HepG2 (cell line): ENCODE measurements around the gene SFT2D2. TPM values are rescaled to one million over a fixed set of nuclear protein-coding genes. Genes with fewer than 3 reads are reported as not detected.

Experiments
- ATAC-seq: fragments of 200-7000 bp; cut with Tn5 transposase; 3 replicates; pipeline ENCODE4 v1.9.1; 2020; ENCODE audit warnings: mild to moderate bottlenecking, moderate library complexity
- BruUV-seq: library from RNA; stranded (reverse); fragments of 400-500 nt; replicated peaks from 2 replicates; lab custom pipeline; 2021; lab: Mats Ljungman, UMichigan
- CTCF ChIA-PET: fragments of 300-600 bp; formaldehyde crosslinking; extraction: SDS; loops from one replicate; lab custom pipeline; 2021; ENCODE audit warnings: low total read pairs, inconsistent platforms, low intra/inter-chr PET ratio; lab: Yijun Ruan, JAX
- POLR2A ChIA-PET: fragments of 350-600 bp; sonication (Branson Sonifier 250); formaldehyde crosslinking; loops from one replicate; lab custom pipeline; 2020; ENCODE audit warnings: antibody characterized with exemption, inconsistent platforms; lab: Yijun Ruan, JAX
- DNase-seq: peaks from one replicate; pipeline ENCODE4 v3.0.0-alpha.2; 2015; ENCODE audit warnings: low spot score
- FAIRE-seq: peaks from 3 replicates; lab custom pipeline; 2011; peaks lifted over from hg19 to GRCh38; lab: Jason Lieb, UNC
- H2AFZ ChIP-seq: one replicate; pipeline ENCODE4 v1.6.1; 2011; ENCODE audit warnings: low read length, inconsistent platforms
- H3K27ac ChIP-seq: fragments of 300-600 bp; 3 replicates; pipeline ENCODE4 v1.8.0; 2011; ENCODE audit warnings: mixed run types, mild to moderate bottlenecking, mixed read lengths, low read length, inconsistent platforms; ENCODE audit not compliant: insufficient read depth; ENCODE audit errors: extremely low read length
- H3K27me3 ChIP-seq, 2 experiments: fragments of 200-600 bp in 1 of 2; 2 replicates in 1 of 2; 3 replicates in 1 of 2; pipeline versions ENCODE4 v1.6.0 to v1.8.0; 2011; ENCODE audit warnings: low read length in 2 of 2, mild to moderate bottlenecking in 2 of 2, moderate library complexity in 2 of 2, inconsistent platforms in 1 of 2; ENCODE audit not compliant: insufficient read depth in 2 of 2, control insufficient read depth in 1 of 2
- H3K36me3 ChIP-seq, 2 experiments: fragments of 200-600 bp in 1 of 2; replicated peaks in 1 of 2; 2 replicates in 1 of 2; 3 replicates in 1 of 2; pipeline versions ENCODE4 v1.5.1 to v1.8.0; 2011; ENCODE audit warnings: low read length in 2 of 2, inconsistent platforms in 1 of 2; ENCODE audit not compliant: insufficient read depth in 2 of 2, control insufficient read depth in 1 of 2
- H3K4me1 ChIP-seq: 2 replicates; pipeline ENCODE4 v1.5.1; 2012; ENCODE audit warnings: low read length, inconsistent platforms; ENCODE audit not compliant: insufficient read depth
- H3K4me2 ChIP-seq: 2 replicates; pipeline ENCODE4 v1.6.0; 2011; ENCODE audit warnings: low read depth, low read length, inconsistent platforms
- H3K4me3 ChIP-seq, 3 experiments: fragments of 200-600 bp in 1 of 3; sonication (generic), shearing (Covaris generic) in 1 of 3; replicated peaks in 1 of 3; 2 replicates each; pipeline ENCODE4 v1.5.1; 2011 to 2016; ENCODE audit warnings: low read length in 3 of 3, inconsistent platforms in 2 of 3, low read depth in 2 of 3, mild to moderate bottlenecking in 2 of 3, control low read depth in 1 of 3, mixed read lengths in 1 of 3; ENCODE audit not compliant: insufficient read depth in 1 of 3
- H3K79me2 ChIP-seq: one replicate; pipeline ENCODE4 v1.6.1; 2011; ENCODE audit warnings: low read length, inconsistent platforms; ENCODE audit not compliant: insufficient read depth
- H3K9ac ChIP-seq: 2 replicates; pipeline ENCODE4 v1.6.0; 2011; ENCODE audit warnings: mild to moderate bottlenecking, low read depth, low read length, inconsistent platforms; ENCODE audit not compliant: insufficient read depth
- H3K9me3 ChIP-seq: 2 replicates; pipeline ENCODE4 v1.5.1; 2012; ENCODE audit warnings: mild to moderate bottlenecking, low read length
- H4K20me1 ChIP-seq: 2 replicates; pipeline ENCODE4 v1.6.0; 2011; ENCODE audit warnings: inconsistent platforms, mild to moderate bottlenecking, low read length, moderate library complexity; ENCODE audit not compliant: insufficient read depth
- AHR ChIP-seq: IDR thresholded peaks from 2 replicates; pipeline ENCODE4 v1.6.1; 2018; ENCODE audit warnings: missing genetic modification reagents, missing compliant biosample characterization
- CTCF ChIP-seq: sonication (generic); formaldehyde crosslinking; IDR thresholded peaks from 2 replicates; pipeline ENCODE4 v1.5.0; 2020; ENCODE audit warnings: mild to moderate bottlenecking, missing genetic modification reagents, moderate library complexity
- GATAD2A ChIP-seq: IDR thresholded peaks from 2 replicates; pipeline ENCODE4 v1.6.1; 2016
- HMG20B ChIP-seq: conservative IDR thresholded peaks from 2 replicates; pipeline ENCODE4 v1.6.1; 2016; ENCODE audit warnings: missing genetic modification reagents, missing compliant biosample characterization
- MAF1 ChIP-seq: sonication (generic); formaldehyde crosslinking; IDR thresholded peaks from 2 replicates; pipeline ENCODE4 v1.5.0; 2020; ENCODE audit warnings: missing genetic modification reagents, borderline replicate concordance
- ONECUT2 ChIP-seq: sonication (generic); formaldehyde crosslinking; IDR thresholded peaks from 2 replicates; pipeline ENCODE4 v1.4.0; 2020; ENCODE audit warnings: missing genetic modification reagents
- PCBP2 ChIP-seq: fragments of 200-400 bp; formaldehyde crosslinking; optimal IDR thresholded peaks from 2 replicates; pipeline ENCODE3; 2018; ENCODE audit warnings: low read length, low read depth; ENCODE audit not compliant: poor library complexity, severe bottlenecking
- SIN3B ChIP-seq: fragments of 150-350 bp; IDR thresholded peaks from 2 replicates; pipeline ENCODE4 v1.6.1; 2014; ENCODE audit warnings: low read length
- SMARCC2 ChIP-seq: fragments of 450-650 bp; IDR thresholded peaks from 2 replicates; pipeline ENCODE4 v1.6.1; 2017; ENCODE audit warnings: antibody characterized with exemption, mild to moderate bottlenecking
- ZFAT ChIP-seq: sonication (generic); formaldehyde crosslinking; conservative IDR thresholded peaks from 2 replicates; pipeline ENCODE4 v1.8.1; 2023; ENCODE audit warnings: missing genetic modification reagents, inconsistent platforms
- ZNF281 ChIP-seq: sonication (generic); formaldehyde crosslinking; IDR thresholded peaks from 2 replicates; pipeline ENCODE4 v1.4.0; 2020; ENCODE audit warnings: missing genetic modification reagents, borderline replicate concordance
- ZNF414 ChIP-seq: sonication (generic); formaldehyde crosslinking; IDR thresholded peaks from 2 replicates; pipeline ENCODE4 v1.5.0; 2020; ENCODE audit warnings: missing genetic modification reagents
- ZNF747 ChIP-seq: sonication (generic); formaldehyde crosslinking; IDR thresholded peaks from 2 replicates; pipeline ENCODE4 v1.8.1; 2023; ENCODE audit warnings: missing genetic modification reagents, mild to moderate bottlenecking, borderline replicate concordance
- ZNF773 ChIP-seq: sonication (generic); formaldehyde crosslinking; IDR thresholded peaks from 2 replicates; pipeline ENCODE4 v1.4.0; 2020; ENCODE audit warnings: missing genetic modification reagents, borderline replicate concordance
- ZNF781 ChIP-seq: sonication (generic); formaldehyde crosslinking; IDR thresholded peaks from 2 replicates; pipeline ENCODE4 v1.5.1; 2020; ENCODE audit warnings: borderline replicate concordance, mild to moderate bottlenecking, missing genetic modification reagents; ENCODE audit errors: not compliant biosample characterization
- ZSCAN22 ChIP-seq: sonication (generic); formaldehyde crosslinking; IDR thresholded peaks from 2 replicates; pipeline ENCODE4 v1.4.0; 2020; ENCODE audit warnings: mild to moderate bottlenecking, missing genetic modification reagents
- WGBS: methylation state at CpG from one replicate; pipeline ENCODE4 v1.1.6; 2017; ENCODE audit warnings: low lambda C conversion rate; 5-methylcytosine and 5-hydroxymethylcytosine counted together
- in situ Hi-C: cut with HindIII; loops from 2 replicates; pipeline ENCODE4 v1.10.0; 2017; ENCODE audit warnings: low pct_unique_long_range_greater_than_20kb; ENCODE audit not compliant: extremely low pct_ligation_motif_present
- intact Hi-C: fragments of 100-400 bp; cut with micrococcal nuclease; formaldehyde crosslinking; loops from one replicate; pipeline ENCODE4 v1.10.0; 2022; ENCODE audit not compliant: unreplicated experiment
- polyA plus RNA-seq, 8 experiments: library from polyadenylated mRNA; depleted of rRNA in 3 of 8; stranded (reverse) in 7 of 8; unstranded in 1 of 8; fragments of >200 nt; fragmentation: Illumina TruSeq in 4 of 8; extraction: Trizol in 4 of 8; gene quantifications; 2 replicates each; pipeline versions ENCODE4 v1.2.1 to v1.2.3, GENCODE V29; 2011 to 2016; ENCODE audit warnings: low read depth in 4 of 8, missing spikeins in 1 of 8, mixed read lengths in 1 of 8; ENCODE audit not compliant: insufficient read depth in 1 of 8
- total RNA-seq, 5 experiments: library from RNA; depleted of rRNA; stranded (reverse); fragments of >200 nt; fragmentation: Illumina TruSeq; extraction: Trizol; gene quantifications; 2 replicates each; pipeline ENCODE4 v1.2.3, GENCODE V29; 2016; ENCODE audit warnings: low read depth in 1 of 5
- TF ChIP-seq, protein P1 (sequence below): sonication (generic); formaldehyde crosslinking; IDR thresholded peaks from 2 replicates; pipeline ENCODE4 v1.5.0; 2020; ENCODE audit warnings: mild to moderate bottlenecking, missing genetic modification reagents

SFT2D2 gene
- total and polyA plus RNA-seq, 2 of the 13 experiments (the other 11 are each of a cell fraction or from before 2014, with no cell fraction given), result 10.0 to 28.8 TPM

DNA sequence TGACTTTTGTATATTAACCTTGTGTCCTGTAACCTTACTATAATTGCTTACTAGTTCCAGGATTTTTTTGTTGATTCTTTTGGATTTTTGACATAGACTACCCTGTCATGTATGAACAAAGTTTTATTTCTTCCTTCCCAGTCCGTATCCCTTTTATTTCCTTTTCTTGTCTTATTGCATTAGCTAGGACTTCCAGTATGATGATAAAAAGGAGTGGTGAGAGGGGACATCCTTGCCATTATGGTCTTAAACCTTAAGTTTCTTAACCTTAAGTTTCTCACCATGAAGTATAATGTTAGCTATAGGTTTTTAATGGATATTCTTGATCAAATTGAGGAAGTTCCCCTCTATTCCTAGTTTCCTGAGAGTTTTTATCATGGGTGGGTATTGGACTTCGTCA lies 30.4 kb downstream of the SFT2D2 start (continued):
- TF ChIP-seq CTCF (CRISPR knock-in tag), result no peak
- TF ChIP-seq AHR (CRISPR knock-in tag), result no peak

- Histone ChIP-seq H3K27ac (no peak overlapping the region), H3K79me2 (no peaks in the 10 kb centered on the region), H4K20me1 (no peaks in the 10 kb centered on the region), H3K27me3 (no peaks in the 10 kb centered on the region), H3K4me3 (no peak overlapping the region), H3K9me3 (peaks cover 22% of the 10 kb centered on the region), H3K4me1 (peaks cover 7% of the 10 kb centered on the region), H3K4me2 (no peak overlapping the region), H3K9ac (no peak overlapping the region), H2AFZ (no peak overlapping the region), H3K36me3 (no peaks in the 10 kb centered on the region; a peak in 1 of 5 replicates)
- 45% methylated on average over 2 of the region's 2 CpGs for WGBS
- POLR2A ChIA-PET, result no interaction called here
- intact Hi-C loops, result no loop called here
- BruUV-seq, result no TSS peak
- no peak for ATAC-seq
- DNase-seq, result no peak
- in situ Hi-C loops, result no loop called here
- CTCF ChIA-PET, result no interaction called here
- no peak for FAIRE-seq
- TF ChIP-seq SMARCC2 (no peak), SIN3B (no peak), HMG20B (CRISPR knock-in tag) (no peak), ZNF281 (CRISPR knock-in tag) (no peak), PCBP2 (no peak), ZNF773 (CRISPR knock-in tag) (no peak), ZNF781 (CRISPR knock-in tag) (no peak), GATAD2A (0 out of 2 replicates have a peak, but pooled peaks have one; percentile 38), ONECUT2 (CRISPR knock-in tag) (peak; percentile 72; the same call in 1 of the 2 replicates), ZSCAN22 (no peak), ZNF747 (no peak), ZNF414 (CRISPR knock-in tag) (no peak), ZFAT (CRISPR knock-in tag) (no peak), MAF1 (CRISPR knock-in tag) (no peak)
- TF ChIP-seq, protein P1, sequence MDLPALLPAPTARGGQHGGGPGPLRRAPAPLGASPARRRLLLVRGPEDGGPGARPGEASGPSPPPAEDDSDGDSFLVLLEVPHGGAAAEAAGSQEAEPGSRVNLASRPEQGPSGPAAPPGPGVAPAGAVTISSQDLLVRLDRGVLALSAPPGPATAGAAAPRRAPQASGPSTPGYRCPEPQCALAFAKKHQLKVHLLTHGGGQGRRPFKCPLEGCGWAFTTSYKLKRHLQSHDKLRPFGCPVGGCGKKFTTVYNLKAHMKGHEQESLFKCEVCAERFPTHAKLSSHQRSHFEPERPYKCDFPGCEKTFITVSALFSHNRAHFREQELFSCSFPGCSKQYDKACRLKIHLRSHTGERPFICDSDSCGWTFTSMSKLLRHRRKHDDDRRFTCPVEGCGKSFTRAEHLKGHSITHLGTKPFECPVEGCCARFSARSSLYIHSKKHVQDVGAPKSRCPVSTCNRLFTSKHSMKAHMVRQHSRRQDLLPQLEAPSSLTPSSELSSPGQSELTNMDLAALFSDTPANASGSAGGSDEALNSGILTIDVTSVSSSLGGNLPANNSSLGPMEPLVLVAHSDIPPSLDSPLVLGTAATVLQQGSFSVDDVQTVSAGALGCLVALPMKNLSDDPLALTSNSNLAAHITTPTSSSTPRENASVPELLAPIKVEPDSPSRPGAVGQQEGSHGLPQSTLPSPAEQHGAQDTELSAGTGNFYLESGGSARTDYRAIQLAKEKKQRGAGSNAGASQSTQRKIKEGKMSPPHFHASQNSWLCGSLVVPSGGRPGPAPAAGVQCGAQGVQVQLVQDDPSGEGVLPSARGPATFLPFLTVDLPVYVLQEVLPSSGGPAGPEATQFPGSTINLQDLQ (CRISPR knock-in tag), result no peak
These were observed 31.6 kb downstream of the SFT2D2 start for GRCh38 chr1:168257397-168257796.
